Mammary epithelial cell (primary cell): ENCODE measurements around the gene DNAJC7.

Source experiments
- CTCF ChIP-seq, 2 donors: IDR thresholded peaks in 1 of 2; conservative IDR thresholded peaks in 1 of 2; 2 replicates each; pipeline ENCODE4 v1.5.1; 2011 to 2012; ENCODE audit warnings: inconsistent platforms in 2 of 2, low read length in 2 of 2, mild to moderate bottlenecking in 2 of 2, control low read depth in 1 of 2, low read depth in 1 of 2; ENCODE audit not compliant: insufficient read depth in 1 of 2; ENCODE audit errors: extremely low read depth in 1 of 2
- EZH2 ChIP-seq: IDR thresholded peaks from 2 replicates; pipeline ENCODE4 v1.6.1; 2012; ENCODE audit warnings: low read length, inconsistent platforms, borderline replicate concordance

GRCh38 chr17:42042598-42043319 lies 25.5 kb upstream of the DNAJC7 start:
- TF ChIP-seq CTCF (conservative IDR thresholded peaks at IDR 0.05 in 1 of 2, IDR thresholded peaks at IDR 0.05 in 1 of 2; ENCODE audit: extremely low read depth in 1 of 2, insufficient read depth in 1 of 2, low read depth in 1 of 2, low read length in 2 of 2): no peak
- TF ChIP-seq EZH2: no peak
